HepG2 (cell line): Measurements from ENCODE around the gene ZMIZ1. TPM values are rescaled to one million over a fixed set of nuclear protein-coding genes. Genes with fewer than 3 reads are reported as not detected.
A peak's percentile ranks its signal among the peaks of the same experiment; 100 is the strongest.

Experiments used
- DMTF1 ChIP-seq: sonication (generic); formaldehyde crosslinking; IDR thresholded peaks from 2 replicates; pipeline ENCODE4 v1.4.0; 2020; ENCODE audit warnings: mild to moderate bottlenecking, missing genetic modification reagents
- GATAD1 ChIP-seq: IDR thresholded peaks from 2 replicates; pipeline ENCODE4 v1.6.1; 2016; ENCODE audit warnings: missing genetic modification reagents, missing compliant biosample characterization
- GMEB2 ChIP-seq: IDR thresholded peaks from 2 replicates; pipeline ENCODE4 v1.6.1; 2016; ENCODE audit warnings: missing biosample characterization, missing genetic modification reagents, low read depth
- HNRNPL ChIP-seq: fragments of 200-400 bp; formaldehyde crosslinking; IDR thresholded peaks from 2 replicates; pipeline ENCODE4 v1.6.1; 2017; ENCODE audit warnings: mild to moderate bottlenecking, low read depth, low read length
- HNRNPUL1 ChIP-seq: fragments of 200-400 bp; formaldehyde crosslinking; IDR thresholded peaks from 2 replicates; pipeline ENCODE4 v1.6.1; 2017; ENCODE audit warnings: low read depth, mild to moderate bottlenecking, low read length, moderate library complexity
- MTA1 ChIP-seq: sonication (generic); formaldehyde crosslinking; IDR thresholded peaks from 2 replicates; pipeline ENCODE4 v1.4.0; 2020; ENCODE audit warnings: missing genetic modification reagents, mild to moderate bottlenecking, borderline replicate concordance
- NPAS2 ChIP-seq: sonication (generic); formaldehyde crosslinking; IDR thresholded peaks from 2 replicates; pipeline ENCODE4 v1.8.0; 2022; ENCODE audit warnings: mild to moderate bottlenecking, missing genetic modification reagents, borderline replicate concordance
- PCBP1 ChIP-seq: fragments of 200-400 bp; formaldehyde crosslinking; IDR thresholded peaks from 2 replicates; pipeline ENCODE4 v1.6.1; 2017; ENCODE audit warnings: mild to moderate bottlenecking, low read depth, low read length, borderline replicate concordance
- SATB2 ChIP-seq: sonication (generic); formaldehyde crosslinking; IDR thresholded peaks from 2 replicates; pipeline ENCODE4 v1.5.0; 2020; ENCODE audit warnings: missing genetic modification reagents
- TARDBP ChIP-seq: sonication (generic); formaldehyde crosslinking; IDR thresholded peaks from 2 replicates; pipeline ENCODE4 v1.8.0; 2022; ENCODE audit warnings: mild to moderate bottlenecking, missing genetic modification reagents
- TBX2 ChIP-seq: sonication (generic); formaldehyde crosslinking; IDR thresholded peaks from 2 replicates; pipeline ENCODE4 v1.5.0; 2020; ENCODE audit warnings: missing genetic modification reagents, mild to moderate bottlenecking, borderline replicate concordance
- ZMYM3 ChIP-seq: sonication (generic); formaldehyde crosslinking; IDR thresholded peaks from 2 replicates; pipeline ENCODE4 v1.5.1; 2020; ENCODE audit warnings: mild to moderate bottlenecking, missing genetic modification reagents
- ZNF264 ChIP-seq: sonication (generic); formaldehyde crosslinking; IDR thresholded peaks from 2 replicates; pipeline ENCODE4 v1.4.0; 2020; ENCODE audit warnings: missing genetic modification reagents
- ZNF512 ChIP-seq: sonication (generic); formaldehyde crosslinking; IDR thresholded peaks from 2 replicates; pipeline ENCODE4 v1.4.0; 2020; ENCODE audit warnings: mild to moderate bottlenecking, missing genetic modification reagents
- ZNF513 ChIP-seq: sonication (generic); formaldehyde crosslinking; conservative IDR thresholded peaks from 2 replicates; pipeline ENCODE4 v1.5.0; 2020; ENCODE audit warnings: missing genetic modification reagents
- ZNF569 ChIP-seq: sonication (generic); formaldehyde crosslinking; IDR thresholded peaks from 2 replicates; pipeline ENCODE4 v1.5.0; 2020; ENCODE audit warnings: mild to moderate bottlenecking, missing genetic modification reagents, moderate library complexity, borderline replicate concordance
- ZNF589 ChIP-seq: sonication (generic); formaldehyde crosslinking; conservative IDR thresholded peaks from 2 replicates; pipeline ENCODE4 v1.8.0; 2022; ENCODE audit warnings: mild to moderate bottlenecking, moderate library complexity, missing genetic modification reagents
- ZNF619 ChIP-seq: sonication (generic); formaldehyde crosslinking; IDR thresholded peaks from 2 replicates; pipeline ENCODE4 v1.4.0; 2020; ENCODE audit warnings: mild to moderate bottlenecking, missing genetic modification reagents
- ZNF883 ChIP-seq: sonication (generic); formaldehyde crosslinking; IDR thresholded peaks from 2 replicates; pipeline ENCODE4 v1.5.1; 2020; ENCODE audit warnings: mild to moderate bottlenecking, missing genetic modification reagents; ENCODE audit errors: not compliant biosample characterization
- polyA plus RNA-seq, 8 experiments: library from polyadenylated mRNA; depleted of rRNA in 3 of 8; stranded (reverse) in 7 of 8; unstranded in 1 of 8; fragments of >200 nt; fragmentation: Illumina TruSeq in 4 of 8; extraction: Trizol in 4 of 8; gene quantifications; 2 replicates each; pipeline versions ENCODE4 v1.2.1 to v1.2.3, GENCODE V29; 2011 to 2016; ENCODE audit warnings: low read depth in 4 of 8, missing spikeins in 1 of 8, mixed read lengths in 1 of 8; ENCODE audit not compliant: insufficient read depth in 1 of 8
- total RNA-seq, 5 experiments: library from RNA; depleted of rRNA; stranded (reverse); fragments of >200 nt; fragmentation: Illumina TruSeq; extraction: Trizol; gene quantifications; 2 replicates each; pipeline ENCODE4 v1.2.3, GENCODE V29; 2016; ENCODE audit warnings: low read depth in 1 of 5
- TF ChIP-seq, protein P1 (sequence below): sonication (generic); formaldehyde crosslinking; IDR thresholded peaks from 2 replicates; pipeline ENCODE4 v1.4.0; 2020; ENCODE audit warnings: missing genetic modification reagents

Gene ZMIZ1
- total and polyA plus RNA-seq, 2 of the 13 experiments (the other 11 are each of a cell fraction or from before 2014, with no cell fraction given): 5.3 to 10.2 TPM

DNA sequence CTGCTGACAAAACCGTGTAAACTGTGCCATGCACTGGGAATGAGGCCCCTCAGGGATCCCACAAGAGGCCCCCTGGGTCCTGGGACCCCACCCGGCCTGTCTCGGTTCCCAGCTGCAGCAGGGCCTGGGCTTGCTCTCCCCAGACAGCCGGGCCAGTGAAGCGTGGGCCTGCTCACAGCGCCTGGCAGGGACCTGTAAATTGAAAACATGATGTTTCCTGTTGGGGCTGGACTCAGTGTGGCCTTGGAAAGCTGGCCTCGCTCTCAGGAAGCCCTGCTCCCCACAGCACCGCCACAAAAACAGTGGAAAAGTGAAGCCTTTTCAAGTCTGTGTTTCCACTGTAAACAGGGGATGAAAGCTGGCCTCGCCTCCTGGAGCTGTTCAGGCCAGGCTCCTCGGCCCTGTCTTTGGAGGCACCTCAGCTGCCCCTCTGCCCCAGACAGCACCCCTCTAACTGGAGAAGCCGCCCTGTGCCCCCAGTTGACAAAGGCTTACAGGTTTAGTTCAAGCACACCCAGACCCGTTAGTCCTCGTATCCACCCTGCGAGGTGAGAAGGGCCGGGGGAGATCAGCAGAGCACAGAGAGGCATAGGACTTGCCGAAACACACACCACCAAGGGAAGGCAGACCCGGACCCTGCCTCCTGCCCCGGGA is 108.3 kb downstream of the ZMIZ1 start (continued):
- no peak for TF ChIP-seq ZNF513 (CRISPR knock-in tag)
- no peak for TF ChIP-seq ZNF619 (CRISPR knock-in tag)
- TF ChIP-seq SATB2: no peak
- no peak for TF ChIP-seq ZNF883 (CRISPR knock-in tag)
- peak; percentile 77 for TF ChIP-seq ZNF264
- no peak for TF ChIP-seq HNRNPL
- TF ChIP-seq ZNF589 (CRISPR knock-in tag): no peak
- TF ChIP-seq, protein P1, sequence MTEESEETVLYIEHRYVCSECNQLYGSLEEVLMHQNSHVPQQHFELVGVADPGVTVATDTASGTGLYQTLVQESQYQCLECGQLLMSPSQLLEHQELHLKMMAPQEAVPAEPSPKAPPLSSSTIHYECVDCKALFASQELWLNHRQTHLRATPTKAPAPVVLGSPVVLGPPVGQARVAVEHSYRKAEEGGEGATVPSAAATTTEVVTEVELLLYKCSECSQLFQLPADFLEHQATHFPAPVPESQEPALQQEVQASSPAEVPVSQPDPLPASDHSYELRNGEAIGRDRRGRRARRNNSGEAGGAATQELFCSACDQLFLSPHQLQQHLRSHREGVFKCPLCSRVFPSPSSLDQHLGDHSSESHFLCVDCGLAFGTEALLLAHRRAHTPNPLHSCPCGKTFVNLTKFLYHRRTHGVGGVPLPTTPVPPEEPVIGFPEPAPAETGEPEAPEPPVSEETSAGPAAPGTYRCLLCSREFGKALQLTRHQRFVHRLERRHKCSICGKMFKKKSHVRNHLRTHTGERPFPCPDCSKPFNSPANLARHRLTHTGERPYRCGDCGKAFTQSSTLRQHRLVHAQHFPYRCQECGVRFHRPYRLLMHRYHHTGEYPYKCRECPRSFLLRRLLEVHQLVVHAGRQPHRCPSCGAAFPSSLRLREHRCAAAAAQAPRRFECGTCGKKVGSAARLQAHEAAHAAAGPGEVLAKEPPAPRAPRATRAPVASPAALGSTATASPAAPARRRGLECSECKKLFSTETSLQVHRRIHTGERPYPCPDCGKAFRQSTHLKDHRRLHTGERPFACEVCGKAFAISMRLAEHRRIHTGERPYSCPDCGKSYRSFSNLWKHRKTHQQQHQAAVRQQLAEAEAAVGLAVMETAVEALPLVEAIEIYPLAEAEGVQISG: peak; percentile 60
- no peak for TF ChIP-seq DMTF1 (CRISPR knock-in tag)
- no peak for TF ChIP-seq ZNF569 (CRISPR knock-in tag)
- TF ChIP-seq TBX2 (CRISPR knock-in tag): peak; percentile 86; the same call in 1 of the 2 replicates
- no peak for TF ChIP-seq HNRNPUL1
- no peak for TF ChIP-seq PCBP1
- TF ChIP-seq ZNF512: no peak
- TF ChIP-seq NPAS2 (CRISPR knock-in tag): no peak
- peak; percentile 81 for TF ChIP-seq TARDBP (CRISPR knock-in tag)
- peak; percentile 85 for TF ChIP-seq MTA1 (CRISPR knock-in tag)
- TF ChIP-seq GMEB2 (CRISPR knock-in tag): no peak
- TF ChIP-seq GATAD1: no peak
- 0 out of 2 replicates have a peak, but pooled peaks have one; percentile 30 for TF ChIP-seq ZMYM3
